Suprapubic skin (tissue), 4 donors: Measurements from ENCODE around the gene CHCHD5.

ENCODE experiments used
- EP300 ChIP-seq: sonication (generic); formaldehyde crosslinking; IDR thresholded peaks from one replicate; pipeline ENCODE4 v1.6.1; 2017; ENCODE audit warnings: antibody characterized with exemption
- POLR2A ChIP-seq, 2 donors: fragments of 450-650 bp; IDR thresholded peaks; one replicate each; pipeline ENCODE4 v1.6.1; 2017; ENCODE audit warnings: antibody characterized with exemption in 2 of 2, mild to moderate bottlenecking in 2 of 2, moderate library complexity in 2 of 2
- POLR2AphosphoS5 ChIP-seq, 3 donors: sonication (generic); formaldehyde crosslinking; IDR thresholded peaks; one replicate each; pipeline ENCODE4 v1.6.1; 2017; ENCODE audit warnings: antibody characterized with exemption in 3 of 3
- TF ChIP-seq, protein P1 (sequence below), 2 donors: fragments of 200-600 bp in 1 of 2; fragments of 450-650 bp in 1 of 2; sonication (generic) in 1 of 2; IDR thresholded peaks; one replicate each; pipeline ENCODE4 v1.5.1; 2016 to 2019; ENCODE audit warnings: antibody characterized with exemption in 2 of 2, mild to moderate bottlenecking in 1 of 2, moderate library complexity in 1 of 2

DNA sequence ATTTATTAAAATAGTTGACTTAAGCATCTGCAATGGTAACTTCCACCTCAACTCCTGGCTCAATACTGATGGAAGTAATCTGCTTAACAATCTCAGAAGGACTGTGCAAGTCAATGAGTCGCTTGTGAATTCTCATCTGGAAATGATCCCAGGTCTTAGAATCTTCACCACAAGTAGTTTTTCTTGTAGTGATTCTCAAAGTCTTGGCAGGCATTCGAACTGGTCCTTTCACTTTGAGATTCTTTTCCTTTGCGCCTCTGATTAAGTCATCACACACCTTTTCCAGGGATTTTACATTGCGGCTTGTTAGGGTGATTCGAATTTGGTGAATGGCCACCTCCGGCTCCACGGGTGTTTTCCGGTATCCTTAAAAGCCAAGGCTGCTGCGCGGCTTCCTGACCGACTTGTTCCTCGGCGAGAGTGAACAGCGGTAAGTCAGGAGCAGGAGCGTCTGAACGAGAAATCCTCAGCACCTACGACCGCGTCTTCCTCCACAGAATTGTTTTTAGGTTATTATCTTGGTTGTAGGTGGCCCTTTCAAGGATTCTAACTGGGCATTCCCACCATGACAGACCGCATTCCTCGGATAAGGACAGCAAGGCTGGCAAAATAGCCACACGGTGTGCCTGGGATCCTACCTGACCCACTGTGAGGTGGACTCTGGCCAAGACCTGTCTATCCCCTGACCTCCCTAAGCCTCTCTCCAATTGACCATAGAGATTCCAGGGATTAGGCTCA, 37.5 kb downstream of the CHCHD5 start:
- no peak for TF ChIP-seq POLR2A (IDR thresholded peaks at IDR 0.05)
- no peak for TF ChIP-seq POLR2AphosphoS5 (IDR thresholded peaks at IDR 0.05)
- no peak for TF ChIP-seq EP300
- TF ChIP-seq, protein P1, sequence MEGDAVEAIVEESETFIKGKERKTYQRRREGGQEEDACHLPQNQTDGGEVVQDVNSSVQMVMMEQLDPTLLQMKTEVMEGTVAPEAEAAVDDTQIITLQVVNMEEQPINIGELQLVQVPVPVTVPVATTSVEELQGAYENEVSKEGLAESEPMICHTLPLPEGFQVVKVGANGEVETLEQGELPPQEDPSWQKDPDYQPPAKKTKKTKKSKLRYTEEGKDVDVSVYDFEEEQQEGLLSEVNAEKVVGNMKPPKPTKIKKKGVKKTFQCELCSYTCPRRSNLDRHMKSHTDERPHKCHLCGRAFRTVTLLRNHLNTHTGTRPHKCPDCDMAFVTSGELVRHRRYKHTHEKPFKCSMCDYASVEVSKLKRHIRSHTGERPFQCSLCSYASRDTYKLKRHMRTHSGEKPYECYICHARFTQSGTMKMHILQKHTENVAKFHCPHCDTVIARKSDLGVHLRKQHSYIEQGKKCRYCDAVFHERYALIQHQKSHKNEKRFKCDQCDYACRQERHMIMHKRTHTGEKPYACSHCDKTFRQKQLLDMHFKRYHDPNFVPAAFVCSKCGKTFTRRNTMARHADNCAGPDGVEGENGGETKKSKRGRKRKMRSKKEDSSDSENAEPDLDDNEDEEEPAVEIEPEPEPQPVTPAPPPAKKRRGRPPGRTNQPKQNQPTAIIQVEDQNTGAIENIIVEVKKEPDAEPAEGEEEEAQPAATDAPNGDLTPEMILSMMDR (IDR thresholded peaks at IDR 0.05) = no peak
